Heart left ventricle (tissue), 16 donors: ENCODE results near the gene USP2. TPM values are rescaled to one million over a fixed set of nuclear protein-coding genes. Genes with fewer than 3 reads are reported as not detected.
A peak's percentile ranks its signal among the peaks of the same experiment; 100 is the strongest.

Experiments
- ATAC-seq, 4 donors: fragments of 200-7000 bp; cut with Tn5 transposase; one replicate each; pipeline ENCODE4 v1.9.1; 2020 to 2022; ENCODE audit warnings: moderate library complexity in 4 of 4, mild to moderate bottlenecking in 3 of 4, moderate number of reproducible peaks in 1 of 4
- DNase-seq, 5 donors: peaks; one replicate each; pipeline ENCODE4 v3.0.0-alpha.2; 2020
- H3K27ac ChIP-seq, 12 donors: fragments of 200-600 bp; sonication (generic) in 4 of 12; one replicate each; pipeline versions ENCODE4 v1.5.0 to v1.8.0; 2016 to 2022; ENCODE audit warnings: mild to moderate bottlenecking in 2 of 12
- H3K27me3 ChIP-seq, 9 donors: fragments of 200-600 bp; sonication (generic) in 2 of 9; one replicate each; pipeline versions ENCODE4 v1.5.1 to v1.8.0; 2016 to 2022; ENCODE audit warnings: mild to moderate bottlenecking in 3 of 9
- H3K36me3 ChIP-seq, 9 donors: fragments of 200-600 bp; sonication (generic) in 2 of 9; one replicate each; pipeline versions ENCODE4 v1.5.0 to v1.8.0; 2018 to 2022; ENCODE audit warnings: mild to moderate bottlenecking in 2 of 9
- H3K4me1 ChIP-seq, 12 donors: fragments of 200-600 bp; sonication (generic) in 4 of 12; one replicate each; pipeline versions ENCODE4 v1.5.0 to v1.8.0; 2016 to 2022; ENCODE audit warnings: mild to moderate bottlenecking in 3 of 12
- H3K4me3 ChIP-seq, 12 donors: fragments of 200-600 bp; sonication (generic) in 4 of 12; one replicate each; pipeline versions ENCODE4 v1.5.0 to v1.8.0; 2017 to 2022; ENCODE audit warnings: mild to moderate bottlenecking in 9 of 12, moderate library complexity in 4 of 12
- H3K9me3 ChIP-seq, 12 donors: fragments of 200-600 bp; sonication (generic) in 4 of 12; one replicate each; pipeline versions ENCODE4 v1.5.0 to v1.8.0; 2016 to 2022; ENCODE audit warnings: mild to moderate bottlenecking in 1 of 12
- CTCF ChIP-seq, 12 donors: fragments of 200-600 bp; sonication (generic) in 4 of 12; IDR thresholded peaks; one replicate each; pipeline versions ENCODE4 v1.5.0 to v1.8.0; 2018 to 2022; ENCODE audit warnings: antibody characterized with exemption in 12 of 12, mild to moderate bottlenecking in 5 of 12
- POLR2A ChIP-seq, 2 donors: fragments of 450-650 bp; IDR thresholded peaks; one replicate each; pipeline ENCODE4 v1.6.1; 2017; ENCODE audit warnings: antibody characterized with exemption in 2 of 2, mild to moderate bottlenecking in 2 of 2, moderate library complexity in 2 of 2
- WGBS, 4 donors: extraction: QIAGEN DNeasy Blood & Tissue Kit in 2 of 4; methylation state at CpG; one replicate each; pipeline versions ENCODE4 v1.1.5 to v1.1.7; 2013 to 2018; 5-methylcytosine and 5-hydroxymethylcytosine counted together
- intact Hi-C, 10 donors: fragments of 100-400 bp; cut with DNase I; formaldehyde crosslinking; loops; one replicate each; pipeline versions ENCODE4 v1.11.1 to v1.14.2; 2022
- polyA plus RNA-seq, 2 donors: library from polyadenylated mRNA; stranded (reverse); fragments of 200-250 nt; gene quantifications; one replicate each; pipeline ENCODE4 v1.2.3, GENCODE V29; 2013
- total RNA-seq, 9 donors: library from RNA; depleted of rRNA in 2 of 9; stranded (reverse); fragments of >200 nt in 2 of 9; fragmentation: NEBNext Ultra II Directional in 3 of 9; extraction: Animal tissue kit (Norgen Biotek cat#: 25700) in 3 of 9; gene quantifications; one replicate each; pipeline versions ENCODE4 v1.1.0 to v1.2.4, GENCODE V29; 2016 to 2023
- donor health status: ischemic (EF 13 %, LVEDD 7.1; RV severe dilation, severe dysfunction).
- donor health status: healthy with polysubstance abuse.
- donor health status: DM: no; HTN: yes; CAD: no.
- donor health status: DM: no; HTN: no; CAD: no.
- donor health status: ischemic (EF 25% LVEDD 6.9; RV normal size, moderate dysfunction).
- donor health status: ischemic (EF 25% LVEDD 5.7; RV mildly dilated, moderate dysfunction).
- donor health status: healthy.
- donor health status: DM: yes; HTN: yes; CAD: no.
- donor health status: ischemic (EF 35%, LVEDD 5.7; RV mildly dilated, moderate dysfunction).
- donor health status: nonischemic (EF 11% LVEDD 7.7; RV severe dilation, severe dysfunction).
- donor health status: DM: yes; HTN: yes; CAD: no.
- donor health status: PGD.
- donor health status: ischemic (EF 29% LVEDD 5.4; RV normal size, mild dysfunction).
- donor health status: nonischemic (EF 23%, LVEDD 6.1; RV moderate dilation, normal function).

USP2 gene
- total and polyA plus RNA-seq, 11 donors = 53.7 to 138 (median 108) TPM

GRCh38 chr11:119357074-119357473 lies 24.4 kb downstream of the USP2 start:
- peak in 1 of 5 donors; percentile 28 for DNase-seq
- intact Hi-C loops = loop anchor here in 9 of 10 donors (2.0 to 10.0 kb wide), 7 partner anchors 16 to 120 kb away; partner anchors contain the start of gene USP2 (in 1 of the 9)
- H3K27me3 ChIP-seq = peaks cover 0 to 11% (median 0%) of the 10 kb centered on the region in 9 donors
- H3K9me3 ChIP-seq = no peaks in the 10 kb centered on the region
- WGBS, 4 donors = 21 to 31% (median 26%) methylated on average over 9 to 13 of the region's 13 CpGs
- peak overlapping the region in 11 of 12 donors; percentile 40 to 73 (median 60) for H3K4me3 ChIP-seq
- peaks cover 0 to 50% (median 23%) of the 10 kb centered on the region in 9 donors for H3K36me3 ChIP-seq
- peak in 1 of 4 donors; percentile 1 for ATAC-seq
- peak overlapping the region in 10 of 12 donors; percentile 22 to 99 (median 76) for H3K27ac ChIP-seq
- peaks cover 3 to 75% (median 39%) of the 10 kb centered on the region in 12 donors for H3K4me1 ChIP-seq
- TF ChIP-seq POLR2A (IDR thresholded peaks at IDR 0.05) (no peak), CTCF (IDR thresholded peaks at IDR 0.05) (no peak)

GRCh38 chr11:119356349-119357031 lies 25.0 kb downstream of the USP2 start:
- Histone ChIP-seq H3K4me1 (peaks cover 3 to 73% (median 39%) of the 10 kb centered on the region in 12 donors), H3K4me3 (peak overlapping the region in 11 of 12 donors; percentile 40 to 73 (median 60)), H3K27ac (peak overlapping the region; percentile 22 to 99 (median 74)), H3K27me3 (peaks cover 0 to 11% (median 0%) of the 10 kb centered on the region in 9 donors), H3K9me3 (no peaks in the 10 kb centered on the region), H3K36me3 (peaks cover 0 to 50% (median 23%) of the 10 kb centered on the region in 9 donors)
- TF ChIP-seq POLR2A (IDR thresholded peaks at IDR 0.05) (peak in 1 of 2 donors; percentile 25), CTCF (IDR thresholded peaks at IDR 0.05) (peak; percentile 76 to 95 (median 90))
- intact Hi-C loops = loop anchor here (1.0 to 10.0 kb wide), 9 partner anchors 16 to 121 kb away; partner anchors contain the start of gene USP2 (in 1 of the 10)
- DNase-seq (peak; percentile 84 to 91 (median 85)), ATAC-seq (peak; percentile 35 to 71 (median 68))
- 1 to 2% (median 1%) methylated on average over 54 of the region's 54 CpGs for WGBS, 4 donors

GRCh38 chr11:119355091-119355843 lies 26.2 kb downstream of the USP2 start:
- WGBS, 4 donors = 63 to 69% (median 64%) methylated on average over 9 of the region's 9 CpGs
- peak overlapping the region in 3 of 12 donors; percentile 20 to 99 (median 83) for H3K27ac ChIP-seq
- intact Hi-C loops = loop anchor here in 6 of 10 donors (5.0 to 10.0 kb wide), 3 partner anchors 117 to 122 kb away; no protein-coding TSS in a partner anchor
- TF ChIP-seq POLR2A (IDR thresholded peaks at IDR 0.05) (no peak), CTCF (IDR thresholded peaks at IDR 0.05) (no peak)
- no peaks in the 10 kb centered on the region for H3K9me3 ChIP-seq
- DNase-seq (peak in 1 of 5 donors; percentile 31), ATAC-seq (no peak)
- H3K36me3 ChIP-seq = peaks cover 0 to 49% (median 23%) of the 10 kb centered on the region in 9 donors
- peaks cover 0 to 11% (median 0%) of the 10 kb centered on the region in 9 donors for H3K27me3 ChIP-seq
- H3K4me1 ChIP-seq = peaks cover 3 to 63% (median 32%) of the 10 kb centered on the region in 12 donors
- no peak overlapping the region for H3K4me3 ChIP-seq
